Suprapubic skin (tissue), 3 donors: ENCODE data around the gene SLC9A9.

Experiments used
- CTCF ChIP-seq, 2 donors: fragments of 200-600 bp in 1 of 2; fragments of 450-650 bp in 1 of 2; sonication (generic) in 1 of 2; IDR thresholded peaks; one replicate each; pipeline ENCODE4 v1.5.1; 2016 to 2019; ENCODE audit warnings: antibody characterized with exemption in 2 of 2, mild to moderate bottlenecking in 1 of 2, moderate library complexity in 1 of 2
- POLR2AphosphoS5 ChIP-seq, 3 donors: sonication (generic); formaldehyde crosslinking; IDR thresholded peaks; one replicate each; pipeline ENCODE4 v1.6.1; 2017; ENCODE audit warnings: antibody characterized with exemption in 3 of 3

GRCh38 chr3:143824735-143825385 lies 23.4 kb downstream of the SLC9A9 start:
- no peak for TF ChIP-seq CTCF (IDR thresholded peaks at IDR 0.05)
- TF ChIP-seq POLR2AphosphoS5 (IDR thresholded peaks at IDR 0.05), result no peak
